ENCODE data around the gene HOXA6. TPM values are rescaled to one million over a fixed set of nuclear protein-coding genes. Genes with fewer than 3 reads are reported as not detected.

Gene HOXA6
- total and polyA plus RNA-seq, 2 donors (not counting 1 experiment from before 2014, with no cell fraction given) = 0.18 to 0.49 TPM

DNA sequence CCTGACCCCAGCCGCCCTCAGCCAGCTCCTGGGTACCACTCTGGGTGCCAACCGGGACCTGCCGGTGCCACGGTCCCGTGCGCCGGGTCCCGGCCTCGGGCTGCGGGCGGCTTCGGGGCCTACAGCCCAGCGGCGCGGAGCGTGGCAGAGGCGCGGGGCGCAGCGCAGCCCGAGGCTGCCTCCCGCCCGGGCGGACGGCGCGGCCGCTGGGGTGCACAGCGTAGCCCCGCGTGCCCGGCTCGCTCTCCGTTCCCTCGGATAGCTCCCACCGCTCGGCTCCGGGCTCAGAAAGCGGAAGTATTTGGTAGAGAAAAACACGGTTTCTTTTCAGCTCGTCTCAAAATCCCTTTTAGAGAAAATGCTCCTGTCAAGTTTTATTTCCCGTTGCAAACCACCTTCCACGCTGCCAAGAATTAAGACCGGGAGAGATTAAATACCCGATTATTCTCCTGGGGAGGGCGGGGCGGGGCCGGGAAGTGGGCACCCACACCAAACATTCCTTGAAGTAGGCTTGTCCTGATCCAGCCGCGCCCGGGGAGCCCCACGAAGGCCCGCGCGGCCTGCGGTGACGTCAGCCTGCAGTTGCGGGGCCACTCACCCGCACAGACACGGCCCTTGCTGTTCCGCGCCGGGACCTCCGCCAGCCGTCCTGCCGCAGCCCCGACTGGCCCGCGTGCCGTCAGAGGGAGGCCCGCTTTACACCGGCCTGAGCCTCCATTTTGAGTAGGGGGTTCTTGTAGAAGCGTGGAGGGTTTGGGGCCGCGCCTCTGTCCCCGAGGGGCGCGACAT lies 45.2 kb upstream of the HOXA6 start:
- peak overlapping the region; percentile 23 for H2AFZ ChIP-seq (ENCODE audit: insufficient read depth, low read depth, low read length, poor library complexity, severe bottlenecking)
- no peak overlapping the region for H3K27ac ChIP-seq (ENCODE audit: low read length in 2 of 2)
- Mint-ChIP-seq H3K9me3 (ENCODE audit: insufficient read depth) (no peaks in the 10 kb centered on the region), H3K4me3 (peak overlapping the region; percentile 83), H3K27ac (no peak overlapping the region), H3K27me3 (peaks cover 86% of the 10 kb centered on the region), H3K4me1 (peaks cover 31% of the 10 kb centered on the region)
- peak; percentile 59 for ATAC-seq (ENCODE audit: low read depth)
- peak overlapping the region; percentile 75 for H3K4me2 ChIP-seq (replicated peaks; ENCODE audit: low read depth, low read length, poor library complexity, severe bottlenecking)
- H3K79me2 ChIP-seq (ENCODE audit: control insufficient read depth, insufficient read depth, low read length) = no peaks in the 10 kb centered on the region
- no peaks in the 10 kb centered on the region for H4K20me1 ChIP-seq (ENCODE audit: control insufficient read depth, insufficient read depth, low read length, poor library complexity, severe bottlenecking)
- H3K4me1 ChIP-seq (ENCODE audit: control insufficient read depth in 2 of 2, insufficient read depth in 2 of 2, low read length in 2 of 2) = peaks cover 35 to 65% of the 10 kb centered on the region in 2 donors
- POLR2A ChIA-PET = interaction anchor here (0.5 to 0.7 kb wide), 3 partner anchors 18 to 78 kb away, joined by 3 to 4 read pairs (median 4); no protein-coding TSS in a partner anchor
- CTCF ChIA-PET = interaction anchor here (0.6 to 1.3 kb wide), 9 partner anchors 8 to 728 kb away, joined by 3 to 5 read pairs (median 3); no protein-coding TSS in a partner anchor
- intact Hi-C loops (cut with micrococcal nuclease) = loop anchor here (10.0 kb wide), 1 partner anchor 412 kb away; no protein-coding TSS in a partner anchor
- TF ChIP-seq EZH2 (IDR thresholded peaks at IDR 0.05; ENCODE audit: borderline replicate concordance, insufficient read depth, low read depth, low read length, poor library complexity, severe bottlenecking) = peak; percentile 64
- TF ChIP-seq, protein P1, sequence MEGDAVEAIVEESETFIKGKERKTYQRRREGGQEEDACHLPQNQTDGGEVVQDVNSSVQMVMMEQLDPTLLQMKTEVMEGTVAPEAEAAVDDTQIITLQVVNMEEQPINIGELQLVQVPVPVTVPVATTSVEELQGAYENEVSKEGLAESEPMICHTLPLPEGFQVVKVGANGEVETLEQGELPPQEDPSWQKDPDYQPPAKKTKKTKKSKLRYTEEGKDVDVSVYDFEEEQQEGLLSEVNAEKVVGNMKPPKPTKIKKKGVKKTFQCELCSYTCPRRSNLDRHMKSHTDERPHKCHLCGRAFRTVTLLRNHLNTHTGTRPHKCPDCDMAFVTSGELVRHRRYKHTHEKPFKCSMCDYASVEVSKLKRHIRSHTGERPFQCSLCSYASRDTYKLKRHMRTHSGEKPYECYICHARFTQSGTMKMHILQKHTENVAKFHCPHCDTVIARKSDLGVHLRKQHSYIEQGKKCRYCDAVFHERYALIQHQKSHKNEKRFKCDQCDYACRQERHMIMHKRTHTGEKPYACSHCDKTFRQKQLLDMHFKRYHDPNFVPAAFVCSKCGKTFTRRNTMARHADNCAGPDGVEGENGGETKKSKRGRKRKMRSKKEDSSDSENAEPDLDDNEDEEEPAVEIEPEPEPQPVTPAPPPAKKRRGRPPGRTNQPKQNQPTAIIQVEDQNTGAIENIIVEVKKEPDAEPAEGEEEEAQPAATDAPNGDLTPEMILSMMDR (IDR thresholded peaks at IDR 0.05) = no peak
- peaks cover 2 to 54% (median 6%) of the 10 kb centered on the region in 3 donors for H3K9me3 ChIP-seq (ENCODE audit: control extremely low read depth in 1 of 3, control insufficient read depth in 2 of 3, insufficient read depth in 1 of 3, low read length in 2 of 3)
- peak; percentile 71 for DNase-seq
- no peaks in the 10 kb centered on the region for H3K36me3 ChIP-seq (replicated peaks in 1 of 2; ENCODE audit: control extremely low read depth in 1 of 2, control insufficient read depth in 1 of 2, extremely low read depth in 1 of 2, insufficient read depth in 2 of 2, low read length in 1 of 2)
- WGBS (ENCODE audit: insufficient coverage) = 5% methylated on average over 73 of the region's 78 CpGs
- H3K9ac ChIP-seq (ENCODE audit: low read length) = peak overlapping the region; percentile 36
- peak overlapping the region in 3 of 5 experiments; percentile 15 to 45 (median 36) for H3K4me3 ChIP-seq (ENCODE audit: control extremely low read depth in 1 of 5, extremely low read depth in 1 of 5, insufficient read depth in 1 of 5, low read depth in 2 of 5, low read length in 4 of 5)
- peaks cover 3 to 91% (median 79%) of the 10 kb centered on the region in 4 experiments for H3K27me3 ChIP-seq (replicated peaks in 1 of 4; ENCODE audit: control extremely low read depth in 1 of 4, control insufficient read depth in 3 of 4, insufficient read depth in 4 of 4, low read length in 3 of 4)

Measured in B cell (primary cell).